Esophagus mucosa (tissue), 1 donor: Measurements from ENCODE around the gene DOCK11. TPM values are rescaled to one million over a fixed set of nuclear protein-coding genes. Genes with fewer than 3 reads are reported as not detected.
"Not testable (repeated sequence)": the region's sequence is repeated elsewhere in the genome, so short reads cannot be mapped to it uniquely, and the experiment has no call there.

Experiments used
- ATAC-seq: fragments of 200-7000 bp; cut with Tn5 transposase; one replicate; pipeline ENCODE4 v1.9.1; 2020
- total RNA-seq: library from RNA; stranded (reverse); gene quantifications from one replicate; pipeline ENCODE4 v1.2.4, GENCODE V29; 2023
- donor health status: DM: yes; HTN: yes; CAD: no.

Gene DOCK11
- total RNA-seq, 1 donor from 2014 or later, result 9.3 TPM

DNA sequence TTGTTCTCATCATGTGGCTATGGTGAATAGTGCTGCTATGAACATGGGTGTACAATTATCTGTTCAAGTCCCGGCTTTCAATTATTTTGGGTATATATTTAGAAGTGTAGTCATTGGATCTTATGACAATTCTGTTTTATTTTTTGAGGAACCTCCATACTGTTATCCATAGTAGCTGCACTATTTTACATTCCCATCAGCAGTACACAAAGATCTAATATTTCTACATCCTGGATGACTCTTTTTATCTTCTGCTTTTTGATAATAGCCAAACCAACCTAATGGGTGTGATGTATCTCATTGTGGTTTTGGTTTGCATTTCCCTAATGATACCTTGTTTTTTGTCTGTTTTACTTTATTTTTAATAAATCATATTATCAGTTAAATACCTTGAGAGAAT is 218.9 kb downstream of the DOCK11 start:
- ATAC-seq, result no peak

DNA sequence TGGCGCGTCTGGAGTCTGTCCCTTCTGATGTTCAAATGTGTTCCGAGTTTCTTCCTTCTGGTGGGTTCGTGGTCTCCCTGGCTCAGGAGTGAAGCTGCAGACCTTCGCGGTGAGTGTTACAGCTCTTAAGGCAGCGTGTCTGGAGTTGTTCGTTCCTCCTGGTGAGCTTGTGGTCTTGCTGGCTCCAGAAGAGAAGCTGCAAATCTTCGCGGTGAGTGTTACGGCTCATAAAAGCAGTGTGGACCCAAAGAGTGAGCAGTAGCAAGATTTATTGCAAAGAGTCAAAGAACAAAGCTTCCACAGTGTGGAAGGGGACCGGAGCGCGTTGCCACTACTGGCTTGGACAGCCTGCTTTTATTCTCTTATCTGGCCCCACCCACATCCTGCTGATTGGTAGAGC is 220.3 kb downstream of the DOCK11 start:
- ATAC-seq, result not testable (repeated sequence)

DNA sequence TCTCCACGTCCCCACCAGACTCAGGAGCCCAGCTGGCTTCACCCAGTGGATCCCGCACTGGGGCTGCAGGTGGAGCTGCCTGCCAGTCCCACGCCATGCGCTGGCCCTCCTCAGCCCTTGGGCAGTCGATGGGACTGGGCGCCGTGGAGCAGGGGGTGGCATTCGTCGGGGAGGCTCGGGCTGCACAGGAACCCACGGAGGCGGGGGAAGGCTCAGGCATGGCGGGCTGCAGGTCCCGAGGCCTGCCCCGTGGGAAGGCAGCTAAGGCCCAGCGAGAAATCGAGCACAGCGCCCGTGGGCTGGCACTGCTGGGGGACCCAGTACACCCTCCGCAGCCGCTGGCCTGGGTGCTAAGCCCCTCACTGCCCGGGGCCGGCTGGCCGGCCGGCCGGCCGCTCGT is 221.2 kb downstream of the DOCK11 start:
- ATAC-seq, result not testable (repeated sequence)

DNA sequence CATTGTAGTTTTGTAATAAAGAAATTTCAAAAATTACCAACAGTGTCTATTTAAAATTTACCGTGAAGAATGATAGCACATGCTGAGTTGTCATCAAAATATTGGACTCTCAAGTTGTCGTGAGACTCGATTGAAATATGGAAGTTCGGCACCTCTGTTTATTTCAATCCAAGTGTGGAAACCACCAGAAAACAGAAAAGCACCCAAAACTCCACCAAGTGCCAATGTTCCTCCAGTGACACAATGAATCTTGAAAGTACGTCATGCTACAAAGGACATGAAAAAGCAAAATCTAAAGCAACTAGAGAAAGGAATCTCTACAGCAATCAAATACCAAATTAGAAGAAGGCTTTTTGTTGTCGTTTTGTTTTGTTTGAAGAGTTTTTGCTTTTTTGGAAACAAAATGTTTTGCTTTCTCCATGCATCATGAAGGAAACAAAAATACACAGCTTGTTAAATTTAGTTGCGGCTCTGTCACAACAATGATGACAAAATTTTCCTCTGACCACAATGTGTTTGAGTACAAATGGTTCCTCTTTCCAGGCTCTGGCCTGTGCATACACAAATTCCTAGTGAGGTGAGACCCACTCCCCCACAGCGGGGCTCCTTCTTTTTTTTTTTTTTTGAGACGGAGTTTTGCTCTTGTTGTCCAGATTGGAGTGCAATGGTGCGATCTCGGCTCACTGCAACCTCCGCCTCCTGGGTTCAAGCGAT is 222.2 kb downstream of the DOCK11 start:
- no peak for ATAC-seq

GRCh38 chrX:118718737-118719136 is 223.1 kb downstream of the DOCK11 start:
- ATAC-seq, result no peak

- no peak for ATAC-seq
These were observed 224.6 kb downstream of the DOCK11 start for GRCh38 chrX:118720058-118720707.

DNA sequence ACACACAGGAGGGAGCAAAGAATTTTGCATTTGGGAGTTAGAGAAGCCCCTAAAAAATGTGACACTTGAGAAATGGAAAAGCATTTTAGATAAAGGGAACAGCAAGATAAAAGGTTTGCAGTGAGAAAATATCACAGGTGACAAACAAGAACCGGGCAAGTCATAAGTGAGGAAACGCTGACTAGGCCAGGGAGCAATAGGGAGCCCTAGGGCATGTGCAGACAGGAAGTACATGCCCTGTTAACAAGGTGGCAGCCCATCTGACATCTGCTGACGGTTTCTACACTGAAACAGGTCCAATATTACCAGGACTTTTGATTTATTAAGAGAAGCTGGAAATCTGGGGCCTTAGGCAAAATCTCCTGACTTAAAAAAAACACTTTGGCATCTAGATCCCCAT is 227.8 kb downstream of the DOCK11 start:
- ATAC-seq, result peak; percentile 46

GRCh38 chrX:118724365-118724764 is 228.8 kb downstream of the DOCK11 start:
- ATAC-seq, result no peak

DNA sequence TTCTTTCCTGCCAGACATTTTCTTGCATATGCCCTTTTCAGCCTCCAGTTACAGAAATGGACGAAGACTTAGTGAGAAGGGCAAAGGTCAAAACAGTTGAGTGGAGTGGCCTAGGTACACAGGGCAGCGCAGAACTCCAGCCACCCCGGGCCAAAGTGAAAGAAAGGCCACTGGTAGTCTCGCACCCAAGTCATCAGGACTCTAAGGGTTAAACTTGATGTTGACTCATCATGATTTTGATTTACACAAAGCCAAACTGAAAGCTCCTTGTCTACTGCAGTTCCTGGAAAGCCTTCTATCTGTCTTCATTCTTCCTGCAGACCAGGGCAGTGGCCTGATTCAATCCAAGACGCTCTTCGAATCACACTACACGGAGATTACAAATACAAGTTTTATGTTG is 229.2 kb downstream of the DOCK11 start:
- no peak for ATAC-seq

- ATAC-seq, result no peak
These were observed 230.8 kb downstream of the DOCK11 start for GRCh38 chrX:118726396-118726795.

- ATAC-seq, result peak; percentile 94
These were observed 231.5 kb downstream of the DOCK11 start, which contains the start of gene IL13RA1 for GRCh38 chrX:118726887-118727685. TSS of gene IL13RA1 (plus strand) at chrX:118727606. CDS start at chrX:118727639, 33 bp downstream.

GRCh38 chrX:118727686-118728339 is 232.2 kb downstream of the DOCK11 start:
- peak; percentile 5 for ATAC-seq

GRCh38 chrX:118729042-118729652 is 233.5 kb downstream of the DOCK11 start:
- ATAC-seq, result no peak

- ATAC-seq, result peak; percentile 38
These were observed 235.1 kb downstream of the DOCK11 start for GRCh38 chrX:118730500-118731247.

DNA sequence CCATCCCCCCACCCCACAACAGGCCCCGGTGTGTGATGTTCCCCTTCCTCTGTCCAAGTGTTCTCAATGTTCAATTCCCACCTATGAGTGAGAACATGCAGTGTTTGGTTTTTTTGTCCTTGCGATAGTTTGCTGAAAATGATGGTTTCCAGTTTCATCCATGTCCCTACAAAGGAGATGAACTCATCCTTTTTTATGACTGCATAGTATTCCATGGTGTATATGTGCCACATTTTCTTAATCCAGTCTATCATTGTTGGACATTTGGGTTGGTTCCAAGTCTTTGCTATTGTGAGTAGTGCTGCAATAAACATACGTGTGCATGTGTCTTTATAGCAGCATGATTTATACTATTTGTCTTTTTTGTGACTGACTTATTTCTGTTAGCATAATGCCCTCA is 236.9 kb downstream of the DOCK11 start:
- not testable (repeated sequence) for ATAC-seq

DNA sequence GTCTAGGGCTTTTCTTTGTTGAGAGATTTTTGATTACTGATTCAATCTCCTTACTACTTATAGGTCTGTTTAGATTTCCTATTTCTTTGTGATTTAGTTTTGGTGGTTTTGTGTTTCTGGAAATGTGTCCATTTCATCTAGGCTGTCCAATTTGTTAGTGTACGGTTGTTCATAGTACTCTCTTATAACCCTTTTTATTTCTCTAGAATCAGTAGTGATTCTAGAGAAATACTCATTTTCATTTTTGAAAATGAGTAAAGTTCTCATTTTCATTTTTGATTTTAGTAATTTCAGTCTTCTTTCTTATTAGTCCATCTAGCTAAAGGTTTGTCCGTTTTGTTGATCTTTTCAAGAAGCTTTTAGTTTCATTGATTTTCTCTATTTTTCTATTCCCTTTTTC is 239.3 kb downstream of the DOCK11 start:
- ATAC-seq, result no peak

Other genes starting within 250 kb of the DOCK11 start
- 12.0 TPM for gene WDR44, start 149.7 kb upstream of the DOCK11 start, total RNA-seq
- gene IL13RA1, start 231.8 kb downstream of the DOCK11 start, total RNA-seq, result 82.2 TPM